H9 (cell line): ENCODE measurements around the gene SERPINB4. TPM values are rescaled to one million over a fixed set of nuclear protein-coding genes. Genes with fewer than 3 reads are reported as not detected.

Experiments used
- DNase-seq: peaks from one replicate; pipeline ENCODE4 v3.0.0-alpha.2; 2017
- H2AFZ ChIP-seq: one replicate; pipeline ENCODE4 v1.6.1; 2013; ENCODE audit warnings: mild to moderate bottlenecking, low read length, control low read depth, moderate library complexity
- H2AK5ac ChIP-seq: 2 replicates; pipeline ENCODE4 v1.6.1; 2013; ENCODE audit warnings: low read length, control low read depth, mixed read lengths; ENCODE audit not compliant: insufficient read length
- H2BK120ac ChIP-seq: one replicate; pipeline ENCODE4 v1.6.1; 2013; ENCODE audit warnings: low read depth, mild to moderate bottlenecking, low read length, control low read depth, inconsistent platforms; ENCODE audit not compliant: poor library complexity, severe bottlenecking
- H2BK12ac ChIP-seq: 2 replicates; pipeline ENCODE4 v1.6.1; 2013; ENCODE audit warnings: low read length, control low read depth, mixed read lengths, low read depth; ENCODE audit not compliant: insufficient read length
- H2BK15ac ChIP-seq: 2 replicates; pipeline ENCODE4 v1.6.1; 2013; ENCODE audit warnings: low read depth, low read length, control low read depth
- H2BK20ac ChIP-seq: one replicate; pipeline ENCODE4 v1.6.1; 2013; ENCODE audit warnings: low read depth, mild to moderate bottlenecking, low read length, control low read depth, inconsistent platforms; ENCODE audit not compliant: poor library complexity, severe bottlenecking
- H2BK5ac ChIP-seq: 2 replicates; pipeline ENCODE4 v1.6.1; 2013; ENCODE audit warnings: low read length, control low read depth, mixed read lengths; ENCODE audit not compliant: insufficient read length
- H3K14ac ChIP-seq: 2 replicates; pipeline ENCODE4 v1.6.1; 2013; ENCODE audit warnings: low read length, control low read depth; ENCODE audit not compliant: insufficient read depth
- H3K18ac ChIP-seq: 2 replicates; pipeline ENCODE4 v1.6.1; 2013; ENCODE audit warnings: low read depth, mild to moderate bottlenecking, mixed read lengths, low read length, control low read depth; ENCODE audit not compliant: insufficient read length
- H3K23ac ChIP-seq: 2 replicates; pipeline ENCODE4 v1.6.1; 2013; ENCODE audit warnings: low read length, control low read depth, mixed read lengths, low read depth; ENCODE audit not compliant: insufficient read length
- H3K23me2 ChIP-seq: 2 replicates; pipeline ENCODE4 v1.6.1; 2013; ENCODE audit warnings: low read depth, mild to moderate bottlenecking, mixed read lengths, low read length, control low read depth; ENCODE audit not compliant: insufficient read length, poor library complexity, severe bottlenecking
- H3K27ac ChIP-seq: 2 replicates; pipeline ENCODE4 v1.5.1; 2013; ENCODE audit warnings: low read length, control low read depth, mixed read lengths, low read depth; ENCODE audit not compliant: insufficient read length
- H3K27me3 ChIP-seq: 2 replicates; pipeline ENCODE4 v1.6.1; 2013; ENCODE audit warnings: low read length, control low read depth, inconsistent platforms; ENCODE audit not compliant: insufficient read depth
- H3K4ac ChIP-seq: 2 replicates; pipeline ENCODE4 v1.6.1; 2013; ENCODE audit warnings: low read depth, mild to moderate bottlenecking, control low read depth, inconsistent platforms, low read length, moderate library complexity
- H3K4me1 ChIP-seq: 2 replicates; pipeline ENCODE4 v1.6.1; 2013; ENCODE audit warnings: low read length, control low read depth, inconsistent platforms; ENCODE audit not compliant: insufficient read depth
- H3K4me2 ChIP-seq: 2 replicates; pipeline ENCODE4 v1.6.1; 2013; ENCODE audit warnings: low read length, control low read depth, mixed read lengths; ENCODE audit not compliant: insufficient read length, insufficient read depth
- H3K56ac ChIP-seq: 2 replicates; pipeline ENCODE4 v1.6.1; 2013; ENCODE audit warnings: low read depth, mild to moderate bottlenecking, mixed read lengths, low read length, control low read depth; ENCODE audit not compliant: insufficient read length
- H3K79me1 ChIP-seq: 2 replicates; pipeline ENCODE4 v1.6.1; 2013; ENCODE audit warnings: low read depth, mild to moderate bottlenecking, moderate library complexity, low read length, control low read depth, inconsistent platforms; ENCODE audit not compliant: insufficient read depth, poor library complexity, severe bottlenecking
- H3K79me2 ChIP-seq: 2 replicates; pipeline ENCODE4 v1.6.1; 2013; ENCODE audit warnings: low read length, control low read depth, inconsistent platforms; ENCODE audit not compliant: insufficient read depth
- H3K9ac ChIP-seq: 2 replicates; pipeline ENCODE4 v1.6.1; 2013; ENCODE audit warnings: low read length, control low read depth, mixed read lengths; ENCODE audit not compliant: insufficient read length; ENCODE audit errors: extremely low read depth
- H3K9me3 ChIP-seq: one replicate; pipeline ENCODE4 v1.6.1; 2013; ENCODE audit warnings: low read depth, low read length, inconsistent platforms; ENCODE audit not compliant: control insufficient read depth
- H3T11ph ChIP-seq: one replicate; pipeline ENCODE4 v1.6.1; 2013; ENCODE audit warnings: mild to moderate bottlenecking, low read length, control low read depth, inconsistent platforms
- H4K20me1 ChIP-seq: one replicate; pipeline ENCODE4 v1.6.1; 2013; ENCODE audit not compliant: control insufficient read depth, insufficient read length, insufficient read depth
- H4K5ac ChIP-seq: 2 replicates; pipeline ENCODE4 v1.6.1; 2013; ENCODE audit warnings: low read depth, mild to moderate bottlenecking, mixed read lengths, low read length, control low read depth; ENCODE audit not compliant: insufficient read length
- H4K8ac ChIP-seq: replicated peaks from 2 replicates; pipeline ENCODE4 v1.6.1; 2013; ENCODE audit warnings: low read length, control low read depth, mixed read lengths, low read depth; ENCODE audit not compliant: insufficient read length
- H4K91ac ChIP-seq: 2 replicates; pipeline ENCODE4 v1.6.1; 2013; ENCODE audit warnings: low read depth, mild to moderate bottlenecking, moderate library complexity, mixed read lengths, low read length, control low read depth; ENCODE audit not compliant: insufficient read length
- H3K27ac Mint-ChIP-seq, 3 experiments: 2 replicates in 2 of 3; 3 replicates in 1 of 3; pipeline ENCODE4 v1.8.0; 2020 to 2021; ENCODE audit warnings: mixed read lengths in 3 of 3, mild to moderate bottlenecking in 1 of 3, moderate library complexity in 1 of 3
- H3K27me3 Mint-ChIP-seq: 2 replicates; pipeline ENCODE4 v1.8.0; 2021; ENCODE audit warnings: low read depth, mild to moderate bottlenecking, moderate library complexity, mixed read lengths
- H3K36me3 Mint-ChIP-seq, 3 experiments: 2 replicates in 2 of 3; 3 replicates in 1 of 3; pipeline ENCODE4 v1.8.0; 2020 to 2021; ENCODE audit warnings: low read depth in 3 of 3, mixed read lengths in 3 of 3; ENCODE audit not compliant: insufficient read depth in 1 of 3
- H3K4me1 Mint-ChIP-seq, 2 experiments: 2 replicates each; pipeline ENCODE4 v1.8.0; 2020; ENCODE audit warnings: mixed read lengths in 2 of 2
- H3K4me3 Mint-ChIP-seq, 2 experiments: 2 replicates in 1 of 2; 3 replicates in 1 of 2; pipeline ENCODE4 v1.8.0; 2020 to 2021; ENCODE audit warnings: mild to moderate bottlenecking in 2 of 2, mixed read lengths in 2 of 2, moderate library complexity in 1 of 2
- H3K9me3 Mint-ChIP-seq, 2 experiments: 2 replicates in 1 of 2; 3 replicates in 1 of 2; pipeline ENCODE4 v1.8.0; 2020; ENCODE audit warnings: mild to moderate bottlenecking in 2 of 2, mixed read lengths in 2 of 2, moderate library complexity in 1 of 2
- WGBS: extraction: QIAGEN DNeasy Blood & Tissue Kit; methylation state at CpG from one replicate; pipeline ENCODE4 v1.1.7; 2013; ENCODE audit warnings: missing lambda C conversion rate, low lambda C conversion rate, mixed read lengths; ENCODE audit not compliant: insufficient read length; ENCODE audit errors: extremely low coverage; 5-methylcytosine and 5-hydroxymethylcytosine counted together
- total RNA-seq: library from RNA; stranded (reverse); gene quantifications from 2 replicates; pipeline ENCODE4 v1.2.1, GENCODE V29; 2021
- TF ChIP-seq, protein P1 (sequence below): fragments of 200-600 bp; sonication (generic); conservative IDR thresholded peaks from 3 replicates; pipeline ENCODE4 v1.8.0; 2021; ENCODE audit warnings: antibody characterized with exemption, mild to moderate bottlenecking

Gene SERPINB4
- total RNA-seq, 1 experiment from 2014 or later, result 4.1 TPM

DNA sequence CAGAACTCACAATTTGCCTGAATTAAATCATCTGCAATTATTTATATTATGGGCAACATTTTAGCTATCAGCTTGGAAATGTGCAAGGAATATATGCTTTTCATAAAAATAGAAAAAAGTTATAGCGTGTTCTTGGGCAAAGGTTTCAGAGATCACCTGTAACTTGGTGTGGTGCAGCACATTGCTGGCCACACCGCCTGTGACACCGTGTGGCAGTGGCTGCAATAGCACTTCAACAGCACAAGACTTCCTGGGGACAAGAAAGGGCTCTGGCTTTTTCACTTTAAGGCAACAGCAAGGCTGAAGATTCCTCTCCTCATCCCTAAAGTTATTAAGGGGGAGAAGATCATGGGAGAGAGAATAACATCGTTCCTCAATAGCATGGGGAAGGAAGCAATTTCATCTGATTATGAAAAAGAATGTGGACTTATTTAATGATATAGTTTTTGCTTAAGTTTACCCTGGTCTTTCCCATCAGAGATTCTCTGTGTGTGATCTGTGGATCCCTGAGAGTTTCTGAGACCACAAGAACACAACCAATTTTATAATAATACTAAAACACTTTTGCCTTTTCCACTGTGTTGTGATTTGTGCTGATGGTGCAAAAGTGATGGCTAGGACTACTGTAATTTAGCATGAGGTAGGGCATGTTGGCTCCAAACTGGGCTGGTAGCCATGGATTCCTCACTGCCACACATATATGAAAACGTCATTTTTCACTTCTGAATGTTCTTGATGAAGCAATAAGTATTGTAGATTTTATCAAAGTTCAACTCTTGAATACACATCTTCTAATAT is 32.7 kb upstream of the SERPINB4 start:
- H3K27ac ChIP-seq, result no peak overlapping the region
- WGBS, result no CpG with 5 or more reads among the region's 5 CpGs
- Mint-ChIP-seq H3K27me3 (no peaks in the 10 kb centered on the region), H3K4me3 (no peak overlapping the region), H3K9me3 (no peaks in the 10 kb centered on the region; a peak in 1 of 5 replicates), H3K4me1 (peaks cover 8% of the 10 kb centered on the region in 2 experiments), H3K27ac (peak overlapping the region in 1 of 3 experiments; percentile 15; a peak in 1 of 7 replicates), H3K36me3 (no peaks in the 10 kb centered on the region)
- H3K4ac ChIP-seq, result no peak overlapping the region
- H2AK5ac ChIP-seq, result no peak overlapping the region
- H3K4me2 ChIP-seq, result no peak overlapping the region
- no peaks in the 10 kb centered on the region for H3K4me1 ChIP-seq
- no peak overlapping the region for H2BK12ac ChIP-seq
- no peak overlapping the region for H4K91ac ChIP-seq
- no peaks in the 10 kb centered on the region for H3K9me3 ChIP-seq
- H3T11ph ChIP-seq, result no peak overlapping the region
- H3K79me2 ChIP-seq, result no peaks in the 10 kb centered on the region
- no peak overlapping the region for H3K56ac ChIP-seq
- H2AFZ ChIP-seq, result no peak overlapping the region
- TF ChIP-seq, protein P1, sequence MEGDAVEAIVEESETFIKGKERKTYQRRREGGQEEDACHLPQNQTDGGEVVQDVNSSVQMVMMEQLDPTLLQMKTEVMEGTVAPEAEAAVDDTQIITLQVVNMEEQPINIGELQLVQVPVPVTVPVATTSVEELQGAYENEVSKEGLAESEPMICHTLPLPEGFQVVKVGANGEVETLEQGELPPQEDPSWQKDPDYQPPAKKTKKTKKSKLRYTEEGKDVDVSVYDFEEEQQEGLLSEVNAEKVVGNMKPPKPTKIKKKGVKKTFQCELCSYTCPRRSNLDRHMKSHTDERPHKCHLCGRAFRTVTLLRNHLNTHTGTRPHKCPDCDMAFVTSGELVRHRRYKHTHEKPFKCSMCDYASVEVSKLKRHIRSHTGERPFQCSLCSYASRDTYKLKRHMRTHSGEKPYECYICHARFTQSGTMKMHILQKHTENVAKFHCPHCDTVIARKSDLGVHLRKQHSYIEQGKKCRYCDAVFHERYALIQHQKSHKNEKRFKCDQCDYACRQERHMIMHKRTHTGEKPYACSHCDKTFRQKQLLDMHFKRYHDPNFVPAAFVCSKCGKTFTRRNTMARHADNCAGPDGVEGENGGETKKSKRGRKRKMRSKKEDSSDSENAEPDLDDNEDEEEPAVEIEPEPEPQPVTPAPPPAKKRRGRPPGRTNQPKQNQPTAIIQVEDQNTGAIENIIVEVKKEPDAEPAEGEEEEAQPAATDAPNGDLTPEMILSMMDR, result peak; percentile 69
- no peaks in the 10 kb centered on the region for H3K27me3 ChIP-seq
- no peaks in the 10 kb centered on the region for H4K20me1 ChIP-seq
- no peak overlapping the region for H3K23ac ChIP-seq
- no peak overlapping the region for H4K5ac ChIP-seq
- no peaks in the 10 kb centered on the region for H3K79me1 ChIP-seq
- H2BK120ac ChIP-seq, result no peak overlapping the region
- H3K14ac ChIP-seq, result no peak overlapping the region
- no peak overlapping the region for H4K8ac ChIP-seq
- H2BK15ac ChIP-seq, result no peak overlapping the region
- no peak overlapping the region for H2BK20ac ChIP-seq
- H3K9ac ChIP-seq, result no peak overlapping the region
- H3K18ac ChIP-seq, result no peak overlapping the region
- H2BK5ac ChIP-seq, result no peak overlapping the region
- DNase-seq, result peak; percentile 59
- no peaks in the 10 kb centered on the region for H3K23me2 ChIP-seq
